Measurements from ENCODE around the gene RTL10. TPM values are rescaled to one million over a fixed set of nuclear protein-coding genes. Genes with fewer than 3 reads are reported as not detected.

The RTL10 gene, protein sequence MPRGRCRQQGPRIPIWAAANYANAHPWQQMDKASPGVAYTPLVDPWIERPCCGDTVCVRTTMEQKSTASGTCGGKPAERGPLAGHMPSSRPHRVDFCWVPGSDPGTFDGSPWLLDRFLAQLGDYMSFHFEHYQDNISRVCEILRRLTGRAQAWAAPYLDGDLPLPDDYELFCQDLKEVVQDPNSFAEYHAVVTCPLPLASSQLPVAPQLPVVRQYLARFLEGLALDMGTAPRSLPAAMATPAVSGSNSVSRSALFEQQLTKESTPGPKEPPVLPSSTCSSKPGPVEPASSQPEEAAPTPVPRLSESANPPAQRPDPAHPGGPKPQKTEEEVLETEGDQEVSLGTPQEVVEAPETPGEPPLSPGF
- 24.4 TPM for total RNA-seq

DNA sequence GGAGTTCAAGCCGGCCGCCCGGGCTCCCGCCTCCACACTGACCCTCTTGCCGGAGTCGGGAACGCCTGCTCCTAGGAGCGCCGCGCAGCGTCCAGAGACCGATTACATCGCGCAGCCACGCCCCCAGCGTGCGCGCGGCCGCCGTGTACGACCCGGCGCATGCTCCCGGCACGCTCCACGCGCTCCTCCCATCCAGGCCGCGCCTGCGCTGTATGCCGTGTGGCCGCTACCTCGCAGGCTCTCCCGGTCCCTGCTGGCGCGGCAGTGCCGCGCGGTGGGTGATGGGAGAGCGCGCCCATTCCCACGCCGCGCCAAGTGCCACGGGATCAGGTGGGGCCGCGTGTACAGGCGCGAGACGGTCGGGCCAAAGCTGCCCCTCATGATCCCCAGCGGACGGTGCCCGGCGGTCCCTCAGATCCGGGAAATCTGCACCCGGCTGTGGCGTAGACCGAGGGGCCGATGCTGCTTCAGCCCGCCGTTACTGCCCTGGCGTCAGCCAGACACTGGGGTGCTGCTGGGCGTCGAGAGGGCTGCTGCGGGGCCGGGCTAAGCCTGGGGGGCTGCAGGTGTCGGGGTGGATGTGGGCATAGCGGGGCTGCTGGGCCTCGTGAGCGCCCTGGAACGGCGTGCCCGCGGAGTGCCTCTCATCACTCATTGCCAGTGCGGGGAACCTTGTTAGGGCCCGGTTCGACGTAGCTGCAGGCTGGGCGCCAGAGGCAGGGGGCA lies at the start of gene RTL10, which contains the start of gene GNB1L:
TSS of gene RTL10 (minus strand) at position 97 of the 726 bp plus-strand sequence. CDS start 2,613 bp downstream, outside the sequence.
TSS of gene GNB1L (minus strand) at position 97 of the 726 bp plus-strand sequence. CDS start 33,519 bp downstream, outside the sequence.

Other genes with a start within 250 kb of the RTL10 start
- gene SEPTIN5, start 140.4 kb downstream of the RTL10 start, total RNA-seq = 83.4 TPM
- 6.6 TPM for gene GP1BB, start 131.3 kb downstream of the RTL10 start, total RNA-seq
- gene TBX1, start 94.1 kb downstream of the RTL10 start, total RNA-seq = 2.2 TPM
- 6.7 TPM for gene GNB1L, start within 50 bp of the RTL10 start, total RNA-seq
- 168 TPM for gene COMT, start 86.9 kb upstream of the RTL10 start, total RNA-seq
- gene TXNRD2, start 86.9 kb upstream of the RTL10 start, total RNA-seq = 17.9 TPM
- gene ARVCF, start 161.9 kb upstream of the RTL10 start, total RNA-seq = 169 TPM
- gene TANGO2, start 166.2 kb upstream of the RTL10 start, total RNA-seq = 29.8 TPM
- 34.7 TPM for gene DGCR8, start 225.4 kb upstream of the RTL10 start, total RNA-seq